NAMALWA (cell line): Measurements from ENCODE around the gene BACH1.
"Not testable (repeated sequence)": the region's sequence is repeated elsewhere in the genome, so short reads cannot be mapped to it uniquely, and the experiment has no call there.

Source experiments
- DNase-seq: peaks from one replicate; pipeline ENCODE4 v3.0.0-alpha.2; 2015; ENCODE audit warnings: low spot score

The BACH1 gene

GRCh38 chr21:29346771-29347170 is 48.0 kb downstream of the BACH1 start:
- DNase-seq, result no peak

GRCh38 chr21:29347274-29347681 is 48.6 kb downstream of the BACH1 start:
- DNase-seq, result no peak

DNA sequence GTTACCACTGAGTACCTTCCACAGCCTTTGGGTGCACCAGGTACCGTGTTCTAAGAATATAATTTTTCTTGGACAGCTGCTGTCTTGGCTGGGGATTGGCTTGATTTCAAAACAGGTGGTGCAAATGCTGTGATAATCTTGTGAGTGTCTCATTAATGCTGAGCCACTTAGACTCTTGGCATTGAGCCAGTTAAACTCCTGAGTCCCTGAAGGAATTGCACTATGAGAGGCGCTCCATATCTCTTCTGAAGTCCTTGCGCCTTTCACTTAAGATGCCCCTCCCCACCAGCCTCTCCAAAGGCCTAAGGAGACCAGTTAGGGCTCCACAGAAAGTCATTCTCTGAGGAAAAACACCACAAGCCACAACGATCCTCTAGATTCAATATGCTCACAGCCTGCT is 51.0 kb downstream of the BACH1 start:
- no peak for DNase-seq

GRCh38 chr21:29350246-29350779 is 51.6 kb downstream of the BACH1 start:
- DNase-seq, result no peak

DNA sequence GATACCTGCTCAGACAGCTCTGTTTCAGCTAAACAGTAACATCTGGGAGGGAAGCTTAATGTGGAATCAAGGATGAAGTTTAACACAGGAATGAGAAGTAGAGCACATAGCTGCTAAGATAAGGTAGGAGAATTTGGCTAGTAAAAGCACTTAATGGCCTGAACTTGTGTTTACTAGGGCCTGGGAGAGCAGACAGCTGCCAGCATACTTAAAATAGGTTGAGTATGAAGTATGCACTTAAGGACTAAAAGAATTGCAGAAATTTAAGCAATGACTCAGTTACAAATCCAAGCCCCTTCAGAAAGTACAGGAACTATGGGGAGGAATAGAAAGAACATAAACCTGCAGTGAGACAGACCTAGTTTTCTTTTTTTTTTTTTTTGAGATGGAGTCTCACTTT is 53.0 kb downstream of the BACH1 start:
- DNase-seq, result no peak

- not testable (repeated sequence) for DNase-seq
Observed at GRCh38 chr21:29355043-29355710, 56.5 kb downstream of the BACH1 start.

GRCh38 chr21:29356291-29356690 is 57.6 kb downstream of the BACH1 start:
- DNase-seq, result not testable (repeated sequence)

DNA sequence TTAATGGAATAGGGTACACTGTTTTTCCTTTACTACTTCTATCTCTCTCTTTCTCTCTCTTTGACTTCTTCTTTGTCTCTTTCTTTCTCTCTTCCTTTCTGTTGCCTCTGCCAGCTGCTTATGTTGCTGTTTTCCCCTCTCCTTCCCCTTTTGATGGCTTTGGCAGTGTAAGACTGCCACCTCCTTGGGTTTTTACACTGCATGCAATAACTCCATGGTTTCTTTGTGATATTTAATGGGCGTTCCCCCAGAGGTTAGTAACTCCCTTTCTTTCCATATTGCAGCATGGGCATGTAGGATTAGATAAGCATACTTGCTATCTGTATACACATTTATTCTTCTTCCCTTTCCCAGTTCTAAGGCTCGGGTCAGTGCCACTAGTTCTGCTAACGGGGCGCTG is 58.1 kb downstream of the BACH1 start:
- not testable (repeated sequence) for DNase-seq

DNA sequence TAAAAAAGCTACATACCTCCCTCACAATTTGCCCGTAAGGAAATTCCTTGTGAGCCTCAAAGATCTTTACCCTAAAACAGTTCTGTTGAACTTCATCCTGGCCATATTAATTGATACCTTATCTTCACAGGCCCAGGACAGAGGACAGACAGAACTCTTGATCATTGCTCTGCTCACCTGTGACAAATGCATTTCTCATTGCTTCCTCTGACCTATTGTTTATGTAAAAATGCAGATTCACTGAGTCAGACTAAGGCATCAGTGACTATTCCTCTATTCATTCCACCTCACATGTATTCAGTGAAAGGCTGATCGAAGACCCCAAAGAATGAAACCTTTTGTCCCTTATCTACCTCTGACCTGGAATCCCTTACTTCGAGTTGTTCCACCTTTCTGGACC is 61.0 kb downstream of the BACH1 start:
- DNase-seq, result no peak

- DNase-seq, result peak; percentile 13
Observed at GRCh38 chr21:29360799-29361765, 62.4 kb downstream of the BACH1 start.

DNA sequence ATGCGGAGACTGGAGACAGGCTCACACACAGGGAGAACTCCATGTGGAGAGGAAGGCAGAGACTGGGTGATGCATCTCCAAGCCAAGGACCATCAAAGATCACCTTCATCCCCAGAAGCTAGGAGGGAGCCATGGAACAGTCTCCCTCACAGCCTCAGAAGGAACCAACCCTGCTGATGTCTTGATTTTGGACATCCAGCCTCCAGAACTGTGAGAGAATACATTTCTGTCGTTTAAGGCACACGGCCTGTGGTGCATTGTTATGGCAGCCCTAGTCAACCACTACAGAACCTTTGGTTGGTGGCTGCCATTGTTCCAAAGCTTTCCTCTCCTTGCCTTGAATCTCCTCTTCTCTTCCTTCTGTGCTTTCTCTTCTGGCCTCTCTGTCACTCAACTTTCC is 64.0 kb downstream of the BACH1 start:
- DNase-seq, result no peak

- DNase-seq, result no peak
Observed at GRCh38 chr21:29365661-29366265, 67.0 kb downstream of the BACH1 start.

- DNase-seq, result no peak
Observed at GRCh38 chr21:29366532-29366931, 67.8 kb downstream of the BACH1 start.

DNA sequence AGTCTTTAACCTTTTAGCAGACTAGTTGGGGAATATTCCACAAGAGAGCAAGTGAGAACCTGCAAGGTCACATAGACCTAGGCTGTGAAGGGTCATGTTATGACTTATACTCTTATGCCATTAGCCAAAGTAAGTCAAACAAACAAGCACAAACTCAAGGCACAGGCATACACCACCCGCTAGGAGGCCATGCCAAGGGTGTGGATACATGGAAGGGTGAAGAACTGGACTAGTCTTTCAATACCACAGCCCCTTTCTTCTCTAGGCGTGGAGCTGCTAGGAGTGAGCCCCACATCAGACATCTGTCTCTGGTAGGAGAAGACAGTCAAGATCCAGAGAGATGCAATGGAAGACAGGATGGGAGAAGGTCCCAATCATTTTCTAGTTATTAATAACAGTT is 68.6 kb downstream of the BACH1 start:
- no peak for DNase-seq

GRCh38 chr21:29368906-29369305 is 70.2 kb downstream of the BACH1 start:
- DNase-seq, result no peak

- DNase-seq, result no peak
Observed at GRCh38 chr21:29371464-29371863, 72.7 kb downstream of the BACH1 start.

DNA sequence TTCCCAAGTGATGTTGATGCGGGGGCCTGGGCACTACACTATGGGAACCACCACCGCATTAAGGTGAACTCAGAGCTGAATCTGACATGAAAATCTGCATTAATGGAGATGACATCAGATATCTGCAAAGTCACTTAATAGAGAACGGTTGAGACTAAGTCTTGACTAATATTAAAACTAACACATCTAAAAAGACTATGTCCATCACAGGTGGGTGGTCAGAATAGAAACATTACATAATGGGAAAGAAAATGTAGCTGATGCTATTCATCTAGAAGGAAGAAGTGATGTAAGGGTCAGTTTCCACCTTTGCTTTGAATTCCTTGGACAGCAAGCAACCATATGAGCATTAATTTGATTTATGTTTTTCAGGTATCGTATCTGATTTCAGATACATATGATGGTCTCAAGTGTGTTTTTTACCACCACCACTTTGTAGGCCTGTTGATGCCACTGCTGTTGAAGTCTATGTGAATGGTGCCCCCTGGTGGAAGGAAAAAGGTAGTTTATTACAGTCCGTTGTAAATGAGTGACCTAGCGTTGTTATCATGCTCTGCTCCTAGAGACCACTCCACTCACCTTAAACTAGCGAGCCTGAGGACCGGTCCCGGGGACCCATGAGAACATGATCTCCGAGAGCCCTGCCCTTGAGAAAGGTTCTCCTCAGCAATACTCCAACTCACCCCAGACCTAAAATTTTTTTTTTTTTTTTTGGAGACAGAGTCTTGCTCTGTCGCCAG is 73.5 kb downstream of the BACH1 start:
- DNase-seq, result peak; percentile 91

GRCh38 chr21:29374481-29374880 is 75.8 kb downstream of the BACH1 start:
- DNase-seq, result no peak

GRCh38 chr21:29376556-29376955 is 77.8 kb downstream of the BACH1 start:
- peak; percentile 77 for DNase-seq

- no peak for DNase-seq
Observed at GRCh38 chr21:29377266-29377665, 78.5 kb downstream of the BACH1 start.

DNA sequence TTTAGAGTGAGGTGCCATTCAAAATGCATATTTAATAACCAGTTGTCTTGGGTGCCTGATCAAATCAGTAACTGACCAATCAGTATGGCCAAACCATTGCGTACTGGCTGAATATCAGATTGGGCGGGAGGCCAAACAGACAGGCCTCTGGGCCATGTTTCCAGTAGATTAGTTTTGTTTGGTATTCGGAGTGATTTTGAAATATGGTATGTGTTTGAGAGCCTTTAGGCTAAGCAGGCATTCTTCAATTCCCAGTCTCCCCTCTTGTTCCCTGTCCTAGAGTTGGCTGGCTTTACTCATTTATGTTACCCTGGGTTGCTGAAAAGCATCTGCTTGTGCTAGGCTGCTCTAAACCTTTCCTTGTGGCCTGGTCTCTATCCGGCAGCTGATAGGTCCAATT is 80.1 kb downstream of the BACH1 start:
- DNase-seq, result no peak

DNA sequence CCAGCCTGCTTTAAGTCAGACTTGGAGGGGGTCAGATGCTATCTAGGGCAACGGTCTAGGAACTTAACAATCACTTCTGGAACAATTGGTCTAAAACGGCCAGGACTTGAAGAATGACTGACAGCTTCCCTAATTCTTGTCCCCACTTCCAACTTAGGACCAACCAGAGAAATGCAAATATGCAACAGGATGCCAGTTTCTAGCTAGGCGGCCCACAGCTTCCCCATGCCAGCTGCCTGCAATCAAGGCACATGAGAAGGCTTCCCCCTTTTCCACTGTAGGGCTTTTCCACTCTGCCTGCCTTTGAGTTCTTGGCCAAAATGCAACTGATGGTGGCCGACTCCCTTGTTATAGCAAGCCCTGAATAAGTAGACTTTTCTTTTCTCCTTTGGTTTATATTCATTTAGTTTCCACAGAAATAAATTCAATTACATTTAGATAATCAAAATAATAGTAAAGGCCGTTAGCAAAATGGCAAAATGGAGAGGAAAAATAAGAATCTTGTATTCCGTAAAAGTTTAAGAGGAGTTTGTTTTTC is 80.9 kb downstream of the BACH1 start:
- no peak for DNase-seq
